ENCODE results near the gene TBC1D5. TPM values are rescaled to one million over a fixed set of nuclear protein-coding genes. Genes with fewer than 3 reads are reported as not detected.

The TBC1D5 gene
- total and polyA plus RNA-seq, 2 experiments from 2014 or later, result 31.0 to 69.9 TPM

DNA sequence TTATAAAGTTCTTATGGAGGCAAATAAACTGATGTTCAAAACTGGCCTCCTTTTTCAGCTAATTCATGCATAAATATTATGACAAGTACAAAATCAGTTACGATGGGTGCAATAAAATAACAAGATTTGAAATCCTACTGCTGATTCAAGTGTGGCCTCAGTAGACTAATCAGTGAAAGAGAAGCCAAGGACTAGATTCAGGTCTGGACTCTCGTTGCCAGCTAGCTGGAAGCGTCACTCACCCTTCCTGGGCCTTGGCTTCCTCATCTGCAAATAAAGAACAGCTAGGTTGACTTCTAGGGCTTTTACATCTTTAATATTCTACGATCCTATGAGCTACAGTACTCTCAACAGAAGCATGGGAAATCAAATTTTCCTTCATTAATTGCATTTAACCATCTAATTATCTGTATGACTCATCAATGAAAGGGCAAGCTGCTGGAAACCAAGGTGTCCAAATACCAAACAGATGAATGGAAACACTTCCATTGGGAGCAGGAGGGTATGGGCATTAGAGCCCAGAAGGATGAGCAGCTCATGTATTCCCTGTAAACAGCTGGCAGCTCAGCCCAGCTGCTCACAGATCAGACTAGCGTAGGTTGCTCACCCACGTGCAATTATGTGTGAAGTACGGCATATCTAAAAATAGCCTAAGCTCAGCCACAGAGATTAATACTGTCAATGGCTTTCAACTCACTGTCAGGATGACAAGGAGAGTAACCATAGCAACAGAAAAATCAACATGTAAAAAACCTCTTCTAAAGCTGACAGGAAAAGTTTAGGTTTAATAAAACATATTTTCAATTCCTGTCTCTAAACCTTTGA lies 562.8 kb downstream of the TBC1D5 start:
- Histone ChIP-seq H3K4me1 (ENCODE audit: insufficient read depth) (peaks cover 34% of the 10 kb centered on the region), H3K9me3 (ENCODE audit: low read depth) (no peaks in the 10 kb centered on the region), H3K9ac (no peak overlapping the region), H2AFZ (no peak overlapping the region), H3K79me2 (ENCODE audit: insufficient read depth) (no peaks in the 10 kb centered on the region), H3K4me3 (no peak overlapping the region), H3K36me3 (ENCODE audit: low read depth) (no peaks in the 10 kb centered on the region), H3K9me2 (ENCODE audit: insufficient read depth) (no peaks in the 10 kb centered on the region), H3K4me2 (ENCODE audit: unreplicated experiment) (no peak overlapping the region), H4K20me1 (ENCODE audit: insufficient read depth) (no peaks in the 10 kb centered on the region), H3K27ac (no peak overlapping the region), H3K27me3 (replicated peaks; ENCODE audit: insufficient read depth) (no peaks in the 10 kb centered on the region), H3F3A (ENCODE audit: insufficient read depth) (peaks cover 13% of the 10 kb centered on the region; the same call in 1 of the 2 replicates)
- 70 to 71% methylated on average over 7 of the region's 7 CpGs for WGBS, 2 experiments (ENCODE audit: low coverage in 1 of 2, low lambda C conversion rate in 2 of 2, missing lambda C conversion rate in 2 of 2)
- in situ Hi-C loops (cut with MboI), result no loop called here
- DNase-seq, result peak; percentile 47
- TF ChIP-seq EZH2phosphoT487 (IDR thresholded peaks at IDR 0.05; ENCODE audit: insufficient read depth, low read depth), result no peak

DNA sequence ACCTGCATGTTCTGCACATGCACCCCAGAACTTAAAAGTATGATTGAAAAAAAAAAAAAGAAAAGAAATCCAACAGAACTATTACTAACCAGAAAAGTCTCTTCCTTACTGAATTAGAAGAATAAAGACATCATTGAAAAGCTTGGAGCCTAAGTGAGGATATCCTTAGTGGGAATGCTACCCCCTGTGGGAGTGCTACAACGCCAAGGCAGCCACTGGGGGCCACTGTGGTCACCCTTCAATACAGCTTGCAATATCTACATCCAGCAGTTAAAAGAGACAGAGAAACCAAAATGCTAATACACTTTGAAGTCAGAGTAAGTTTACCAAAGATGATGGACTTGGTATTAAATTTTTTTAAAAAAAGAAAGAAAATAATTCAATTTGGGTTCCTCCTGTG lies 565.7 kb downstream of the TBC1D5 start:
- Histone ChIP-seq H3K79me2 (ENCODE audit: insufficient read depth) (no peaks in the 10 kb centered on the region), H3K9ac (no peak overlapping the region), H3K36me3 (ENCODE audit: low read depth) (no peaks in the 10 kb centered on the region), H3K4me2 (ENCODE audit: unreplicated experiment) (no peak overlapping the region), H3F3A (ENCODE audit: insufficient read depth) (peaks cover 13% of the 10 kb centered on the region; the same call in 1 of the 2 replicates), H3K27me3 (replicated peaks; ENCODE audit: insufficient read depth) (no peaks in the 10 kb centered on the region), H3K9me2 (ENCODE audit: insufficient read depth) (peaks cover 4% of the 10 kb centered on the region; the same call in 1 of the 2 replicates), H3K4me3 (no peak overlapping the region), H3K27ac (no peak overlapping the region), H2AFZ (no peak overlapping the region), H3K4me1 (ENCODE audit: insufficient read depth) (peaks cover 26% of the 10 kb centered on the region), H3K9me3 (ENCODE audit: low read depth) (no peaks in the 10 kb centered on the region), H4K20me1 (ENCODE audit: insufficient read depth) (no peaks in the 10 kb centered on the region)
- in situ Hi-C loops (cut with MboI), result no loop called here
- TF ChIP-seq EZH2phosphoT487 (IDR thresholded peaks at IDR 0.05; ENCODE audit: insufficient read depth, low read depth), result no peak
- no peak for TF ChIP-seq EZH2 (IDR thresholded peaks at IDR 0.05; ENCODE audit: insufficient read depth, poor library complexity, severe bottlenecking)
- DNase-seq, result no peak
- 91 to 100% methylated on average over 1 of the region's 1 CpG for WGBS, 2 experiments (ENCODE audit: low coverage in 1 of 2, low lambda C conversion rate in 2 of 2, missing lambda C conversion rate in 2 of 2)

DNA sequence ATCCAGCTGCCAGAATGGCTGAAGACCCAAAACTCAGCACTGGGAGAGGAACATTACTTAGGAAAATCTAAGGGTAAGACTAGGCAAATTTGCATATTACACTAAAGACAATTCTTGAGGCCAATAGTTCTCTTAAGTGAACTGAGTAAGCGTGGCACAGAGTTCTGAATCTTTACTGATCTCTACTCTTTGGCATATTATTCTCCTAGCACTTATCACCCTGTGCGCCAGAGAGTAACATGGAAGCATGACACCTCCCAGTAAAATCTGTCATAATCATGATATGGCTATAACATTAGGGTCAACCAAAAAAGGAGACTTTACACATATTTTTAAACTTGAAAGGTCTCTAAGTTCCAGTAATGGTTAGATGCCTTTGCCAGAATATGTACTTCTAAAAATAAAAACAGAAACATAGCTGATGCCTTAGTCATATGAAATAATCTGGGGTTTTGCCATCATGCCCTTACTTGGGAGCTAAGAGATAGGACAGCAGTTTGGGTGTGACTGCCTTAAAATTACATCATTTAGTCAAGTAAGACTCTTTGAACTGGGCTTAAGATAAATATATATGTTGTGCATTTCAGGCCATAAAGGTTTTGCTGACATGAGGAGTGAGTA lies 567.1 kb downstream of the TBC1D5 start:
- Histone ChIP-seq H3K36me3 (ENCODE audit: low read depth) (no peaks in the 10 kb centered on the region), H3K4me3 (no peak overlapping the region), H3F3A (ENCODE audit: insufficient read depth) (peaks cover 13% of the 10 kb centered on the region; the same call in 1 of the 2 replicates), H3K9me3 (ENCODE audit: low read depth) (no peaks in the 10 kb centered on the region), H4K20me1 (ENCODE audit: insufficient read depth) (no peaks in the 10 kb centered on the region), H2AFZ (no peak overlapping the region), H3K27ac (peak overlapping the region; percentile 36), H3K4me1 (ENCODE audit: insufficient read depth) (peaks cover 26% of the 10 kb centered on the region), H3K9me2 (ENCODE audit: insufficient read depth) (peaks cover 4% of the 10 kb centered on the region; the same call in 1 of the 2 replicates), H3K9ac (no peak overlapping the region), H3K4me2 (ENCODE audit: unreplicated experiment) (peak overlapping the region; percentile 58), H3K79me2 (ENCODE audit: insufficient read depth) (no peaks in the 10 kb centered on the region), H3K27me3 (replicated peaks; ENCODE audit: insufficient read depth) (no peaks in the 10 kb centered on the region)
- DNase-seq, result peak; percentile 79
- WGBS, 2 experiments (ENCODE audit: low coverage in 1 of 2, low lambda C conversion rate in 2 of 2, missing lambda C conversion rate in 2 of 2), result 41 to 45% methylated on average over 2 of the region's 2 CpGs
- in situ Hi-C loops (cut with MboI), result no loop called here
- TF ChIP-seq EZH2phosphoT487 (IDR thresholded peaks at IDR 0.05; ENCODE audit: insufficient read depth, low read depth) (no peak), EZH2 (IDR thresholded peaks at IDR 0.05; ENCODE audit: insufficient read depth, poor library complexity, severe bottlenecking) (no peak)

- H2AFZ ChIP-seq, result no peak overlapping the region
- no peaks in the 10 kb centered on the region for H4K20me1 ChIP-seq (ENCODE audit: insufficient read depth)
- TF ChIP-seq EZH2phosphoT487 (IDR thresholded peaks at IDR 0.05; ENCODE audit: insufficient read depth, low read depth) (no peak), EZH2 (IDR thresholded peaks at IDR 0.05; ENCODE audit: insufficient read depth, poor library complexity, severe bottlenecking) (no peak)
- no peaks in the 10 kb centered on the region for H3K27me3 ChIP-seq (replicated peaks; ENCODE audit: insufficient read depth)
- H3K79me2 ChIP-seq (ENCODE audit: insufficient read depth), result no peaks in the 10 kb centered on the region
- no peaks in the 10 kb centered on the region for H3K9me2 ChIP-seq (ENCODE audit: insufficient read depth)
- in situ Hi-C loops (cut with MboI), result no loop called here
- DNase-seq, result no peak
- no peaks in the 10 kb centered on the region for H3K36me3 ChIP-seq (ENCODE audit: low read depth)
- H3K9ac ChIP-seq, result no peak overlapping the region
- H3K4me2 ChIP-seq (ENCODE audit: unreplicated experiment), result no peak overlapping the region
- 75 to 78% methylated on average over 7 of the region's 7 CpGs for WGBS, 2 experiments (ENCODE audit: low coverage in 1 of 2, low lambda C conversion rate in 2 of 2, missing lambda C conversion rate in 2 of 2)
- no peak overlapping the region for H3K4me3 ChIP-seq
- H3K4me1 ChIP-seq (ENCODE audit: insufficient read depth), result no peaks in the 10 kb centered on the region
- no peak overlapping the region for H3K27ac ChIP-seq
- H3K9me3 ChIP-seq (ENCODE audit: low read depth), result no peaks in the 10 kb centered on the region
- H3F3A ChIP-seq (ENCODE audit: insufficient read depth), result no peaks in the 10 kb centered on the region
Measured at GRCh38 chr3:17166369-17166768, 576.1 kb downstream of the TBC1D5 start.

Measured in GM23248 (cell line).